KOPT-K1 (cell line): ENCODE data around the gene SRSF6.
"Not testable (repeated sequence)": the region's sequence is repeated elsewhere in the genome, so short reads cannot be mapped to it uniquely, and the experiment has no call there.

Experiments used
- H3K27ac ChIP-seq: fragments of 200-600 bp; sonication (generic); 2 replicates; pipeline ENCODE4 v1.5.1; 2016; ENCODE audit warnings: antibody characterized with exemption, mild to moderate bottlenecking, low read depth, low read length; ENCODE audit not compliant: poor library complexity, severe bottlenecking
- H3K36me3 ChIP-seq: fragments of 200-600 bp; sonication (generic); 2 replicates; pipeline ENCODE4 v1.5.1; 2017; ENCODE audit warnings: antibody characterized with exemption, mild to moderate bottlenecking, low read length, moderate library complexity; ENCODE audit not compliant: insufficient read depth
- H3K9me3 ChIP-seq: fragments of 200-600 bp; sonication (generic); 2 replicates; pipeline ENCODE4 v1.5.1; 2017; ENCODE audit warnings: antibody characterized with exemption, low read length, mild to moderate bottlenecking; ENCODE audit not compliant: insufficient read depth, poor library complexity, severe bottlenecking

Gene SRSF6

DNA sequence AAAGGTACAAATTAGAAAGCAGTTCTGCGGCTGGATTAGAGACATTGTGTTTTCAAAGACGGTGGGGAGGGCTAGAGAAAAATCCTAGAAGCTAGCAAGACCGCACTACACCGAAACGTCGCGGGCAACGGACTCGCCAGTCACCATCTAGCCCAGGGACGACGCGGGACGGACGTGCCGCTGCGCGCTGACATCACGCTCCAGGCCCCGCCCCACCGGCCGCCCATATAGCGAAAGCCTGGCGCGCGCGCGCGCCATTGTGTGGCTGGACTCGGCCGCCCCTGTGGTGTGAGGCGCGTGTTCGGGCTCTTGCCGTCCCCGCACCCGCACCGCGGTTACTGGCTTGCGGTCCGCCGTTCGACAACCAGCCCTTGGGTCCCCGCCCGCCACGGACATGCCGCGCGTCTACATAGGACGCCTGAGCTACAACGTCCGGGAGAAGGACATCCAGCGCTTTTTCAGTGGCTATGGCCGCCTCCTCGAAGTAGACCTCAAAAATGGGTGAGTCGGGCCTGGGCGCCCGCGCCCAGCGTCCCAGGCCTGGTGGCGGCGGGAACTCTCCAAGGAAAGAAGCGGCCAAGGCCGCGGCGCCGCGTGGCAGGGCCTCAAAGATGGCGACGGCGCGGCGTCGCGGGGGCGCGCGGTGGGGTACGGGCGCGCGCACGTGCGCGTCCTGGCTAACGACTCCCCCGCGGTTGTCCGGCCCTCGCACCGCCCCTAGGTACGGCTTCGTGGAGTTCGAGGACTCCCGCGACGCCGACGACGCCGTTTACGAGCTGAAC, at the start of gene SRSF6:
Gene SRSF6 (plus strand): TSS at position 257 of the 782 bp plus-strand sequence. CDS start 138 bp downstream, at position 395.
- Histone ChIP-seq H3K9me3 (no peaks in the 10 kb centered on the region), H3K27ac (peak within 1 kb of the TSS; percentile 97), H3K36me3 (peaks cover 41% of the 10 kb centered on the region)

DNA sequence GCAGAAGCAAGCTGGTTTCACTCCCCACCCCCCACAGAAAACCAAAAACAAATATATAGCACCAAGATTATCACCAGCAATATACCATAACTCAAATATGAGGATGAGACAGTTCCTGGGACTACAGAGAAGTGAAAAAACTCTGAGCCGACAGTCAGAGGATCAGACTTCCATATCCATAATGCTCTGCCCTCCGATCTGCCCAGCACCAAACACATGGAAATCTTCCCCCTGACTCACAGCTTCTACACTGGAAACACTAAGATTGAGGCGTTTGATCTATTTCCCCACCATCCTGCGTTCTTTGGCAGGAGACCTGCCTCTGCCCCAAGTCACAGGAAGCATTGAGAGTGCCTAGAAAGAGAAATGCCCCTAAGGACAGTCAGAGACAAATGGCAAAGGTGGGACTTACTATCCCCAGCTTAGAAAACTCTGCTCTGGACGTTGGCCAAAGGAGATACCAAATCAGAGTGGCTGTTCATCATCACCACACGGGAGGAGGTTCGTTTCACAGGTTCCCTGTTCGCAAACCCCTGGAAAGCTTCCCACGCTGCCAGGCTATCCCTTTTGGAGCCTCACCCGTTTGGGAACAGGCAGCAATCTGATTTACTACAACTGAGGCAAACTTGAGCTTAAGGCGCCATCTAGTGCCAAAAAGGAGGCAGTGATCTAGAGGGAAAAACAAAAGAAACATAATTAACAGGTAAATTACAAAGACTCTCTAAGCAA, 48.7 kb upstream of the SRSF6 start:
- H3K9me3 ChIP-seq, result peaks cover 24% of the 10 kb centered on the region
- no peak overlapping the region for H3K27ac ChIP-seq
- H3K36me3 ChIP-seq, result no peaks in the 10 kb centered on the region

DNA sequence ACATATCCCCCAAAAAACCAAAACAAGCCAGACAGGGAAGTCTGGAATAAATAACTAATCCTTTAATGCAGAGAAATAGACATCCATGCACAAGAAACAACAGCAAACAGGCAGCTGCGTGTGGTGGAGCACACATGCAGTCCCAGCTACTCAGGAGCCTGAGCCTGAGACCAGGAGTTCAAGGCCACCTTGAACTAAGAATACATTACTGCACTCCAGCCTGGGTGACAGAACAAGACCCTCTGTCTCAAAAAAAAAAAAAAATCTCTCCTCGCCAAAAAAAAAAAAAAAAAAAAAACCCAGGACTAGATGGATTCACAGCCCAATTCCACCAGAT, 48.2 kb upstream of the SRSF6 start:
- Histone ChIP-seq H3K27ac (no peak overlapping the region), H3K9me3 (peaks cover 24% of the 10 kb centered on the region), H3K36me3 (no peaks in the 10 kb centered on the region)

DNA sequence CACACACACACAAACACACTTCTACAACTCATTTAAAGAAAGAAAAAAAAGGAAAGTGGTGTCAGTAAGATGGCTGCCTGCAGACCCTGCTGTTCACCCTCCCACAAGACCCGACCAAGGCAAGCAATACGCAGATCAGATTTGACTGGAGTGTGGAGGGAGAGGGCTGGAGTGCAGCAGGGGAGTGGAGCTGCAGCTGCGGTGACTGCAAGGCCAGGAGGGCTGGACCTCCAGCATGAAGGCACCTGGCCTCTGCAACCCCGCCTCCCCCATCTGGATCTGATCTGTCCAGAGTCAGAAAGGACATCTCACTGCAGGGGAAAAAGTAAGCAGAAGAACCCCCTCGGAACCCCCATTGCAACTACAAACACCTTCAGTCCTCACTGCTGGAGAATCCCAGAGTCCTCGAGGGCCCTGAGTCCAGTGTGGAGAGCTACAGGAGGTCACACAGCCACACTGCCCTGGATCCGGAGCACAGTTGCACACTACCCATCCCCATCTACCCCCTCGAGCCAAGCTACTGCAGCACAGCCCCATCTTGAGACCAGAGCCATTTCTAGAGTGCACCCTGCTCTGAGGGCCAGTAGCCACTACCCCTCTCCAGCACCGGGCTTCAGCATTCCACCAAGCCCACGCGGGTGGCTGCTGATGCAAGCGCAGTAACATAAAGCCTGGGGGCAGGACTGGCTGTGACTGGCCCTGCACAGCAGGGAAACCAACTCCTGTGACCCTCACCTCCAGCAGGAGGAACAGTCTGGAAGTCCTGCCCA, 41.9 kb upstream of the SRSF6 start:
- peaks cover 27% of the 10 kb centered on the region for H3K9me3 ChIP-seq
- H3K27ac ChIP-seq, result no peak overlapping the region
- no peaks in the 10 kb centered on the region for H3K36me3 ChIP-seq

DNA sequence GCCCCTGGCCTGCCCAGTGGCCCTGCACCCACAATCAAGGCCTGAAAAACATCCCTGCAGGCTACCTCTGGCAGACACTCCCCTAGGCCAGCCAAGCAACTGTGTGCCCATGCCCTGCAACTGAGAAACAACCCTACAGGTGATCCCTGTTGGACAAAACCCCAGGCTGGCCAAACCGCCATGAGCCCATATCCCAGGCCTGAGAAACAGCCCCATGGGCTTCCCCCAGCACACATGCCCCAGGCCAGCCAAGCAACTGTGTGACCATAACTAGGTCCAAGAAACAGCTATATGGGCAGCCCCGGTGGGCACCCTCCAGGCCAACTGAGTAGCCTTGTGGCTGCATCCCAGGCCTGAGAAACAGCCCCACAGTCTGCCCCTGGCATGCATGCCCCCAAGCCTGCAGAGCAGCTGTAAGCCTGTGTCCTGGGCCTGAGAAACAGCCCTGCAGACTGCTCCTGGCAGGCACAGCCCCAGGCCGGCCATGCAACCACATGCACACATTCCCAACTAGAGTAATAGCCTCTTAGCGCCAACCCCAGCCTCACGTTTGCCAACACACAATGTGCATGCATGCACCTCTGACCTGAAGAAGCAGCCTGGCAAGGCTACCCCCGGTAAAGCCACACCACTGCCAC, 41.0 kb upstream of the SRSF6 start:
- Histone ChIP-seq H3K36me3 (no peaks in the 10 kb centered on the region), H3K9me3 (peaks cover 33% of the 10 kb centered on the region), H3K27ac (no peak overlapping the region)

DNA sequence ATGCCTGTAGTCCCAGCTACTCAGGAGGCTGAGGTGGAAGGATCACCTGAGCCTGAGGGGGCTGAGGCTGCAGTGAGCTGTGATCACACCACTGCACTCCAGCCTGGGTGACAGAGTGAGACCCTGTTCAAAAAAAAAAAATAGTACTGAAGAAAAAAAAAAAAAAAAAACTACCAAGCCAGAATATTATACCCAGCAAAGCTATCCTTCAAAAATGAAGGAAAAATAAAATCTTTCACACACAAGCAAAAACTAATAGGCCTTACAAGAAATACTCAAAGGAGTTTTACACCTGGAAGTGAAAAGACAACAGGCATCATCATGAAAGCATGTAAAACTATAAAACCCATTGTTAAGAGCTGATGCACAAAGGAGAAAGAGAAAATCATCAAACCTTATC, 37.5 kb upstream of the SRSF6 start:
- Histone ChIP-seq H3K36me3 (no peaks in the 10 kb centered on the region), H3K9me3 (peaks cover 37% of the 10 kb centered on the region), H3K27ac (no peak overlapping the region)

DNA sequence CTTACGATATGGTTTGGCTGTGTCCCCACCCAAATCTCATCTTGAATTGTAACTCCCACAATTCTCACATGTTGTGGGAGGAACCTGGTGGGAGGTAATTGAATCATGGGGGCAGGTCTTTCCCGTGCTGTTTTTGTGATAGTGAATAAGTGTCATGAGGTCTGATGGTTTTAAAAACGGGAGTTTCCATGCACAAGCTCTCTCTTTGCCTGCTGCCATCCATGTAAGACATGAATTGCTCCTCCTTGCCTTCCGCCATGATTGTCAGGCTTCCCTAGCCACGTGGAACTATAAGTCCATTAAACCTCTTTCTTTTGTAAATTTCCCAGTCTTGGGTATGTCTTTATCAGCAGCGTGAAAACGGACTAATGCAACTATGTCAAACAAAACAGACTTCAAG, 36.8 kb upstream of the SRSF6 start:
- H3K36me3 ChIP-seq, H3K27ac ChIP-seq: not testable (repeated sequence)
- peaks cover 37% of the 10 kb centered on the region for H3K9me3 ChIP-seq

DNA sequence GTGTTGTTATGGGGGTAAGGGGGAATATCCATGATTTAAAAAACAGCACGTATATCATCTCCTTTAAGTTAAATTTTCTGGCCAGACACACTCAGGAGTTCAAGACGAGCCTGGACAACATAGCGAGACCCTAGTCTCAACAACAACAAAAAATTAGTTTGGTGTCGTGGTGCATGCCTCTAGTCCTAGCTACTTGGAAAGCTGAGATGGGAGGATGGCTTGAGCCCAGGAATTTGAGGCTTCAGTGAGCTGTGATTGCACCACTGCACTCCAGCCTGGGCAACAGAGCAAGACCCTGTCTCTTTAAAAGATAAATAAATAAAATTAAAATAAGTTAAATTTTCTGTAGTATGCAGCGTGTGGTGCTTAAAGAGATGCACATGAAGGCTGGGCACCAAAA, 31.5 kb upstream of the SRSF6 start:
- Histone ChIP-seq H3K27ac (no peak overlapping the region), H3K9me3 (peaks cover 8% of the 10 kb centered on the region), H3K36me3 (no peaks in the 10 kb centered on the region)

DNA sequence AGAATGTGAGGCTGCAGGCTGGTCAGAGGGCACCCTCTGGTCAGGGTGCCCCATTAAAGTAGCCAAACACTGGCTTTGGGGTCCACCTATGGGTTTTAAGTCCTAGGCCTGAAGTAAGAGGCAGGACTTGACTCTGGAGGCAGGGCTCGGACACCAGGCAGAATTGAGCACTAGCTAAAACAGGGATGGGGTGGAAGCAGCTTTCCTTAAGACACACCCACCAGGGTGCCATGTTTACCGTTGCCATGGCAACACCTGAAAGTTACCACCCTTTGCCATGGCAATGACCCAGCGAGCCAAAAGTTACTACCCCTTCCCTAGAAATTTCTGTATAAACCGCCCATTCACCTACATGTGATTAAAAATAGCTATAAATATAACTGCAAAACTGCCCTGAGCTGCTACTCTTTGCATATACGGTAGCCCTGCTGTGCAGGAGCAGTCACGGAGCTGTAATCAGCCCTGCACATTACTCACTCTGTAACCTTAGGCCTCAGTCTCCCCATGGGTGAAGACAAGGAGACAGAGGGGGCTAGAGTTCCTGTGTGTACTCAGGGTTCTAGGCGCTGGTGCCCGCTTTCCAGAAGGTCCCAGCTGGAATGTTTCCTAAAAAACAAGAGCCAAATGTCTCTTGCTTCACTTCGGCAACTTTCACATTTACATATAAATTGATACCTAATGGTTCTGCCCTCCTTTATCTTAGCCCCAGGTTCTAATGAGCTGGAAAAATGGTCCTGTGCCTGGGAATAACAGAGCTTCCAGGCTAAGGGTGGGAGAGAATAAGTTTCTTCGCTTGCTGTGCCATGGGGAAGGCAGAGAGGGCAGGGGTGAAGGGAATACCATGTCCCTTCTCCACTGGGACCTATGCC, 27.2 kb upstream of the SRSF6 start:
- H3K27ac ChIP-seq, result no peak overlapping the region
- H3K9me3 ChIP-seq, result no peaks in the 10 kb centered on the region
- H3K36me3 ChIP-seq, result no peaks in the 10 kb centered on the region

DNA sequence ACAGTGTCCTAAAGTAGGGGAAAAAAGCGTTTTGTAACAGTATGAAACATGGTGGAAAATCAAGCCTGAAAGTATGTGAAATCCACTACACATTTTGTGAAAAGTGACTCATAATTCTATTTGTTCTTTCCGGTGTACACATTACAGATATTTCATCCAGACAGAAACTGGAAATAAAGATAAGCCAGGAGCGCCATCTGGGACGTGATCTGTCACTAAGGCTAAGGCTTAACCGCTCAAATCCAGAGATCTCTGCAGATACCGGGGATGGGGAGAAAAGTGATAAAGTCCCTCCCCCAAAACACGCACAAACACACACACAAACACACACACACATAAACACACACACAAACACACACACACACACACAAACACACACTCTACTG, 26.6 kb upstream of the SRSF6 start:
- Histone ChIP-seq H3K27ac (no peak overlapping the region), H3K36me3 (no peaks in the 10 kb centered on the region)

DNA sequence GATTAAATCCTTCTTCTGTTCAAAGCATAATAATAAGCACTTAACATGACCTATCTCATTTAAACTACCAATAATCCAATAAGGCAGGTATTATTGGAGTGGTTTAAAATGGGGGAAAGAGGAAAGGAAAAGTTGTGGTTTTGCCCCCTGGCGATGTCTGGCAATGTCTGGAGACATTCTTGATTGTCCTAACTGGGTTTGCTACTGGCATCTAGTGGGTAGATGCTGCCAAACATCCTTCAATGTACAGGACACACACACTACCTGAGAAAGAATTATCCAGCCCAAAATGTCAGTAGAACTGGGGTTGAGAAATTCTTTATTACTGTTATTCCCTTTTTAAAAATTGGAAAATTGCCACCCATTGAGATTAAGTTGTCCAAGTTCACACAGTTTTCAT, 25.2 kb upstream of the SRSF6 start:
- H3K9me3 ChIP-seq, result no peaks in the 10 kb centered on the region
- H3K27ac ChIP-seq, result no peak overlapping the region
- H3K36me3 ChIP-seq, result no peaks in the 10 kb centered on the region

More for the DNA sequence above, 26.6 kb upstream of the SRSF6 start:
- H3K9me3 ChIP-seq, result no peaks in the 10 kb centered on the region

DNA sequence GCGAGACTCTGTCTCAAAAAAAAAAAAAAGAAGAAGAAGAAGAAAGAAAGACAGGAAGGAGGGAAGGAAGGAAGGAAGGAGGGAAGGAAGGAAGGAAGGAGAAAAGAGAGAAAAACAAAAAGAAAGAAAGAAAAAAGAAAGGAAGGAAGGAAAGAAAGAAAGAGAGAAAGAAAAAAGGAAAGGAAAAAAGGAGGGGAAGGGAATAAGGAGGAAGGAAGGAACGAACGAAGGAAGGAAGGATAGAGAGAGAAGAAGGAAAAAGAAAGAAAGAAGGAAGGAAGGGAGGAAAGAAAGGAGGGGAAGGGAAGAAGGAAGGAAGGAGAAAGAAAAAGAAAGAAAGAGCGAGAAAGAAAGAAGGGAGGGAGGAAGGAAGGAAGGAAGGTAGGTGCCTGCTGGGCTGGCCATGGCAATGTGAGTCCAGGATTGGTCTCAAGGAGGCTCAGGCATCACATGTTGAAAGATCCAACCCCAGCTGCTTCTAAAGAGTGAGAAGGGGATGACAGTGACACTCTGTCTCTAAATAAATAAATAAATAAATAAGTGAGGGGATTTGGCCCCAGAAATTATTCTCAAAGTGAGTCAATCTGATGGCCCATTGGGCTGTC, 24.3 kb upstream of the SRSF6 start:
- H3K36me3 ChIP-seq, result no peaks in the 10 kb centered on the region
- H3K9me3 ChIP-seq, result no peaks in the 10 kb centered on the region
- no peak overlapping the region for H3K27ac ChIP-seq

DNA sequence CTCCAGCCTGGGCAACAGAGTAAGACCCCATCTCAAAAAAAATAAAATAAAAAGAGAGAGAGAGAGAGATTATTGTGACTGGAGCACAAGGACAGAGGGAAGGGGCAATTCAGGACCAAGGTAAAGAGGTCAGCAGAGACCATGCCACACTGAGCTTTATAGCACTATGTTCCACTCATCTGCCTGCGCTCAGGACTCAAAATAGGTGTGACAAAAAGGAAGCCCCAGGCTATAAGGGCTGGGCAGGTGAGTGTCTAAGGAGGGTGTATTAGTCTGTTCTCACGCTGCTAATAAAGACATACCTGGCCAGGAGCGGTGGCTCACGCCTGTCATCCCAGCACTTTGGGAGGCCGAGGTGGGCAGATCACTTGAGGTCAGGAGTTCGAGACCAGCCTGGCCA, 23.1 kb upstream of the SRSF6 start:
- H3K9me3 ChIP-seq, result no peaks in the 10 kb centered on the region
- no peaks in the 10 kb centered on the region for H3K36me3 ChIP-seq
- no peak overlapping the region for H3K27ac ChIP-seq
